HG03280 (cell line): ENCODE data around the gene PGAP3.

Source experiments
- ATAC-seq: cut with Tn5 transposase; IDR thresholded peaks from one replicate; pipeline ENCODE4 v1.9.1; 2021; ENCODE audit warnings: mild to moderate bottlenecking, moderate library complexity; ENCODE audit not compliant: unreplicated experiment

PGAP3 gene

GRCh38 chr17:39625198-39625785 lies 62.6 kb downstream of the PGAP3 start:
- no peak for ATAC-seq

- ATAC-seq: no peak
Measured at GRCh38 chr17:39624313-39624712, 63.5 kb downstream of the PGAP3 start.

GRCh38 chr17:39623356-39623950 lies 64.4 kb downstream of the PGAP3 start:
- ATAC-seq: no peak

- ATAC-seq: peak; percentile 45
Measured at GRCh38 chr17:39622380-39623006, 65.4 kb downstream of the PGAP3 start.

GRCh38 chr17:39621523-39622379 lies 66.1 kb downstream of the PGAP3 start:
- peak; percentile 71 for ATAC-seq
